ENCODE results near the gene MICU1. TPM values are rescaled to one million over a fixed set of nuclear protein-coding genes. Genes with fewer than 3 reads are reported as not detected.

Gene MICU1
- total and polyA plus RNA-seq, 2 of the 13 experiments (the other 11 are each of a cell fraction or from before 2014, with no cell fraction given): 32.5 to 56.1 TPM

GRCh38 chr10:72320676-72321247, 305.1 kb downstream of the MICU1 start (continued):
- TF ChIP-seq LRRFIP1 (CRISPR knock-in tag; conservative IDR thresholded peaks at IDR 0.05): no peak
- TF ChIP-seq LCORL (IDR thresholded peaks at IDR 0.05): no peak
- peak; percentile 87 for TF ChIP-seq LCORL (CRISPR knock-in tag; IDR thresholded peaks at IDR 0.05)
- TF ChIP-seq ZFP37 (CRISPR knock-in tag; IDR thresholded peaks at IDR 0.05; ENCODE audit: borderline replicate concordance): 0 out of 2 replicates have a peak, but pooled peaks have one; percentile 68
- TF ChIP-seq, protein P1, sequence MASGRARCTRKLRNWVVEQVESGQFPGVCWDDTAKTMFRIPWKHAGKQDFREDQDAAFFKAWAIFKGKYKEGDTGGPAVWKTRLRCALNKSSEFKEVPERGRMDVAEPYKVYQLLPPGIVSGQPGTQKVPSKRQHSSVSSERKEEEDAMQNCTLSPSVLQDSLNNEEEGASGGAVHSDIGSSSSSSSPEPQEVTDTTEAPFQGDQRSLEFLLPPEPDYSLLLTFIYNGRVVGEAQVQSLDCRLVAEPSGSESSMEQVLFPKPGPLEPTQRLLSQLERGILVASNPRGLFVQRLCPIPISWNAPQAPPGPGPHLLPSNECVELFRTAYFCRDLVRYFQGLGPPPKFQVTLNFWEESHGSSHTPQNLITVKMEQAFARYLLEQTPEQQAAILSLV (CRISPR knock-in tag; IDR thresholded peaks at IDR 0.05; ENCODE audit: borderline replicate concordance): no peak; the same call in 1 of the 2 replicates
- no peak for TF ChIP-seq NR0B2 (CRISPR knock-in tag; IDR thresholded peaks at IDR 0.05)
- TF ChIP-seq NFYB (CRISPR knock-in tag; IDR thresholded peaks at IDR 0.05): no peak
- TF ChIP-seq, protein P2, sequence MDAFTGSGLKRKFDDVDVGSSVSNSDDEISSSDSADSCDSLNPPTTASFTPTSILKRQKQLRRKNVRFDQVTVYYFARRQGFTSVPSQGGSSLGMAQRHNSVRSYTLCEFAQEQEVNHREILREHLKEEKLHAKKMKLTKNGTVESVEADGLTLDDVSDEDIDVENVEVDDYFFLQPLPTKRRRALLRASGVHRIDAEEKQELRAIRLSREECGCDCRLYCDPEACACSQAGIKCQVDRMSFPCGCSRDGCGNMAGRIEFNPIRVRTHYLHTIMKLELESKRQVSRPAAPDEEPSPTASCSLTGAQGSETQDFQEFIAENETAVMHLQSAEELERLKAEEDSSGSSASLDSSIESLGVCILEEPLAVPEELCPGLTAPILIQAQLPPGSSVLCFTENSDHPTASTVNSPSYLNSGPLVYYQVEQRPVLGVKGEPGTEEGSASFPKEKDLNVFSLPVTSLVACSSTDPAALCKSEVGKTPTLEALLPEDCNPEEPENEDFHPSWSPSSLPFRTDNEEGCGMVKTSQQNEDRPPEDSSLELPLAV (CRISPR knock-in tag; conservative IDR thresholded peaks at IDR 0.05; ENCODE audit: low read depth): no peak
- TF ChIP-seq ZIK1 (CRISPR knock-in tag; IDR thresholded peaks at IDR 0.05; ENCODE audit: borderline replicate concordance, low read depth): no peak
- peak; percentile 57; the same call in 1 of the 2 replicates for TF ChIP-seq TAF1 (CRISPR knock-in tag; IDR thresholded peaks at IDR 0.05)
- TF ChIP-seq HNRNPL (IDR thresholded peaks at IDR 0.05; ENCODE audit: low read depth, low read length): no peak
- no peak for TF ChIP-seq IRX3 (CRISPR knock-in tag; IDR thresholded peaks at IDR 0.05; ENCODE audit: borderline replicate concordance, low read depth)
- peak; percentile 60 for TF ChIP-seq NR2C2 (CRISPR knock-in tag; IDR thresholded peaks at IDR 0.05; ENCODE audit: borderline replicate concordance)
- TF ChIP-seq ATF7 (IDR thresholded peaks at IDR 0.05): peak; percentile 59; the same call in 1 of the 2 replicates
- no peak for TF ChIP-seq ATF7 (CRISPR knock-in tag; IDR thresholded peaks at IDR 0.05)
- TF ChIP-seq HMGA1 (CRISPR knock-in tag; conservative IDR thresholded peaks at IDR 0.05): no peak
- TF ChIP-seq, protein P3, sequence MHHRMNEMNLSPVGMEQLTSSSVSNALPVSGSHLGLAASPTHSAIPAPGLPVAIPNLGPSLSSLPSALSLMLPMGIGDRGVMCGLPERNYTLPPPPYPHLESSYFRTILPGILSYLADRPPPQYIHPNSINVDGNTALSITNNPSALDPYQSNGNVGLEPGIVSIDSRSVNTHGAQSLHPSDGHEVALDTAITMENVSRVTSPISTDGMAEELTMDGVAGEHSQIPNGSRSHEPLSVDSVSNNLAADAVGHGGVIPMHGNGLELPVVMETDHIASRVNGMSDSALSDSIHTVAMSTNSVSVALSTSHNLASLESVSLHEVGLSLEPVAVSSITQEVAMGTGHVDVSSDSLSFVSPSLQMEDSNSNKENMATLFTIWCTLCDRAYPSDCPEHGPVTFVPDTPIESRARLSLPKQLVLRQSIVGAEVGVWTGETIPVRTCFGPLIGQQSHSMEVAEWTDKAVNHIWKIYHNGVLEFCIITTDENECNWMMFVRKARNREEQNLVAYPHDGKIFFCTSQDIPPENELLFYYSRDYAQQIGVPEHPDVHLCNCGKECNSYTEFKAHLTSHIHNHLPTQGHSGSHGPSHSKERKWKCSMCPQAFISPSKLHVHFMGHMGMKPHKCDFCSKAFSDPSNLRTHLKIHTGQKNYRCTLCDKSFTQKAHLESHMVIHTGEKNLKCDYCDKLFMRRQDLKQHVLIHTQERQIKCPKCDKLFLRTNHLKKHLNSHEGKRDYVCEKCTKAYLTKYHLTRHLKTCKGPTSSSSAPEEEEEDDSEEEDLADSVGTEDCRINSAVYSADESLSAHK (CRISPR knock-in tag; IDR thresholded peaks at IDR 0.05; ENCODE audit: borderline replicate concordance): no peak
- 0 out of 2 replicates have a peak, but pooled peaks have one; percentile 25 for TF ChIP-seq ZSCAN21 (CRISPR knock-in tag; IDR thresholded peaks at IDR 0.05; ENCODE audit: borderline replicate concordance)
- TF ChIP-seq, protein P4, sequence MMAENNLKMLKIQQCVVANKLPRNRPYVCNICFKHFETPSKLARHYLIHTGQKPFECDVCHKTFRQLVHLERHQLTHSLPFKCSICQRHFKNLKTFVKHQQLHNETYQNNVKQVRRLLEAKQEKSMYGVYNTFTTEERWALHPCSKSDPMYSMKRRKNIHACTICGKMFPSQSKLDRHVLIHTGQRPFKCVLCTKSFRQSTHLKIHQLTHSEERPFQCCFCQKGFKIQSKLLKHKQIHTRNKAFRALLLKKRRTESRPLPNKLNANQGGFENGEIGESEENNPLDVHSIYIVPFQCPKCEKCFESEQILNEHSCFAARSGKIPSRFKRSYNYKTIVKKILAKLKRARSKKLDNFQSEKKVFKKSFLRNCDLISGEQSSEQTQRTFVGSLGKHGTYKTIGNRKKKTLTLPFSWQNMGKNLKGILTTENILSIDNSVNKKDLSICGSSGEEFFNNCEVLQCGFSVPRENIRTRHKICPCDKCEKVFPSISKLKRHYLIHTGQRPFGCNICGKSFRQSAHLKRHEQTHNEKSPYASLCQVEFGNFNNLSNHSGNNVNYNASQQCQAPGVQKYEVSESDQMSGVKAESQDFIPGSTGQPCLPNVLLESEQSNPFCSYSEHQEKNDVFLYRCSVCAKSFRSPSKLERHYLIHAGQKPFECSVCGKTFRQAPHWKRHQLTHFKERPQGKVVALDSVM (CRISPR knock-in tag; IDR thresholded peaks at IDR 0.05): no peak

Data from HepG2 (cell line).